Subcutaneous adipose tissue (tissue), 4 donors: Measurements from ENCODE around the gene UBR2. TPM values are rescaled to one million over a fixed set of nuclear protein-coding genes. Genes with fewer than 3 reads are reported as not detected.

Experiments used
- CTCF ChIP-seq: fragments of 450-650 bp; IDR thresholded peaks from one replicate; pipeline ENCODE4 v1.5.1; 2016; ENCODE audit warnings: low read depth, mild to moderate bottlenecking, control low read depth, antibody characterized with exemption, moderate library complexity
- total RNA-seq, 4 donors: library from RNA; depleted of rRNA; stranded (reverse); fragments of >200 nt; gene quantifications; one replicate each; pipeline ENCODE4 v1.1.0, GENCODE V29; 2016

The UBR2 gene
- total RNA-seq, 4 donors from 2014 or later, result 29.9 to 38.8 (median 36.4) TPM

- no peak for TF ChIP-seq CTCF
Observed at GRCh38 chr6:42696526-42697267, 132.9 kb downstream of the UBR2 start.

- no peak for TF ChIP-seq CTCF
Observed at GRCh38 chr6:42697268-42697655, 133.4 kb downstream of the UBR2 start.

GRCh38 chr6:42698217-42698616, 134.4 kb downstream of the UBR2 start:
- TF ChIP-seq CTCF, result no peak

GRCh38 chr6:42702200-42702599, 138.4 kb downstream of the UBR2 start:
- TF ChIP-seq CTCF, result no peak

GRCh38 chr6:42704251-42704936, 140.6 kb downstream of the UBR2 start:
- no peak for TF ChIP-seq CTCF

- TF ChIP-seq CTCF, result no peak
Observed at GRCh38 chr6:42704937-42705374, 141.1 kb downstream of the UBR2 start.

- TF ChIP-seq CTCF, result no peak
Observed at GRCh38 chr6:42707595-42707994, 143.8 kb downstream of the UBR2 start.
